IPS-20b (cell line): ENCODE results near the gene RABEP1.

Experiments
- H3K27ac ChIP-seq: one replicate; pipeline ENCODE4 v1.5.1; 2013; ENCODE audit warnings: low read length
- H3K27me3 ChIP-seq: 2 replicates; pipeline ENCODE4 v1.6.1; 2013; ENCODE audit warnings: mild to moderate bottlenecking, low read length, inconsistent platforms; ENCODE audit not compliant: insufficient read depth
- H3K36me3 ChIP-seq: 2 replicates; pipeline ENCODE4 v1.6.1; 2013; ENCODE audit warnings: low read depth, mild to moderate bottlenecking, inconsistent platforms, low read length, moderate library complexity; ENCODE audit not compliant: insufficient read depth
- H3K4me1 ChIP-seq: 2 replicates; pipeline ENCODE4 v1.6.1; 2013; ENCODE audit warnings: mild to moderate bottlenecking, control low read depth, inconsistent platforms, low read length, moderate library complexity; ENCODE audit not compliant: insufficient read depth
- H3K4me3 ChIP-seq: 2 replicates; pipeline ENCODE4 v1.5.1; 2013; ENCODE audit warnings: mild to moderate bottlenecking, low read length, inconsistent platforms
- H3K9ac ChIP-seq: 2 replicates; pipeline ENCODE4 v1.6.1; 2013; ENCODE audit warnings: low read depth, mild to moderate bottlenecking, inconsistent platforms, low read length, moderate library complexity
- H3K9me3 ChIP-seq: 2 replicates; pipeline ENCODE4 v1.6.1; 2013; ENCODE audit warnings: mild to moderate bottlenecking, low read depth, low read length, inconsistent platforms; ENCODE audit not compliant: insufficient read depth

The RABEP1 gene

DNA sequence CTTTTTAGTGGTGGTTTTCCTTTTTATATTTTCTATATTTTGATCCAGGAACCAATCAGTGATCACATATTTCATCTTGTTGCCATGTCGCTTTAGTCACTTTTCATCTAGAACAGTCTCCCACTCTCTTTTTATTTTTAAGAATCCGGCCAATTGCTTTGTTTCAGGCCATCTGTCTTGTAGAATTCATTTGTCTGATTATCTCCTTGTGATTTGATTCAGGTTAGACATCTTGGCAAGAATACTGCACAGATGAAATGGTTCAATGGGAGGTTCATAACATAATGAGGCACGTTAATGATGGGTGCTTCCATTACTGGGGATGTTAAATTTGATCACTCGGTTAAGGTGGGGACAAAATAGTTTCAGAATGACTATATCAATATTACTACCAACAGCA lies 88.3 kb downstream of the RABEP1 start:
- Histone ChIP-seq H3K9me3 (no peaks in the 10 kb centered on the region), H3K9ac (no peak overlapping the region), H3K4me3 (no peak overlapping the region), H3K36me3 (peaks cover 67% of the 10 kb centered on the region), H3K4me1 (no peaks in the 10 kb centered on the region), H3K27me3 (no peaks in the 10 kb centered on the region), H3K27ac (no peak overlapping the region)

DNA sequence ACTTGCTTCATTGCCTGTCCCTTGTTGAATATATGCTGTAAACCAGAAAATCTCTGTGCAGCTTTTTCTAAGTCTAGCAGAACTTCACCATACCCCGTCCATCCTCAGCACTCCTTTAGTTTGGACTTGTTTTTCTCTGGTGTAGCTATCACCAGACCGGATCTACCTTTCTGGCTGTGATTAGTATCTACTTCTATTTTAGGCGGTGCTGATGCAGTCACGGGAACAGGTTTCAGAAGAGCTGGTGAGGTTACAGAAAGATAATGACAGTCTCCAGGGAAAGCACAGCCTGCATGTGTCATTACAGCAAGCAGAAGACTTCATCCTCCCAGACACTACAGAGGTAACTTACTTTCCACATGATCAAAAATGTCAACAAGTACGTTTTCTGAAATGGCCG lies 91.0 kb downstream of the RABEP1 start:
- Histone ChIP-seq H3K27me3 (no peaks in the 10 kb centered on the region), H3K27ac (no peak overlapping the region), H3K9me3 (no peaks in the 10 kb centered on the region), H3K9ac (no peak overlapping the region), H3K36me3 (peaks cover 76% of the 10 kb centered on the region), H3K4me1 (no peaks in the 10 kb centered on the region), H3K4me3 (no peak overlapping the region)

DNA sequence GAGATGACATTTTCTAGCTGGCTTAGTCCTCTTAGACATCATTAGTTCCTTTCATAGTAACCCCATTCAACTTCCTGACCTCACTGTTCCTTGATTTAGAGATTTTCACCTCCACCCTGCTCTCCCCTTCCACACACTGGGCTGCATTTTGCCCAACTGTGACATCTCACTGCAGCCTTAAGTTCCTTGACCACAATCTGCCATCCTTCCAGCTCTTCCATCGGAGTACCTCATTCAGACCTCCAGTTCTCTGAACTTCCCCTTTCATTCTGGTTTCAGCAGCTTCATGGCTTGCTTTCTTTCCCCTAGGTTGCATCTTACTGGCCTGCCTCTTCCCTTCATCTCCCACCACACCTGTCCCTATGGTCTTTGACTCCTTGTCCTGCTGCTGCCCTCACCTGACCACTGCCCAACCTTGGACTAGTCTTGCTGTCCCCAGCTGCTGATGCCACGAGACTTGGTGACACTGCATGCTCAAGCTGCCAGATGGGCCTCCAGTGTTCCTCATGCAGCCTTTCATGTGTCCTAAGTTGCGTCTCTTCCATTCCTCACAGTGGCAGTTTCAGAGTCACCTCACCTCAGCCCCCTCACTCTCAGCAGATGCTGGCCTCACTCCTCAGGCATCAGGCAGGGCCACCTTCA lies 96.6 kb downstream of the RABEP1 start:
- no peaks in the 10 kb centered on the region for H3K9me3 ChIP-seq
- no peak overlapping the region for H3K9ac ChIP-seq
- H3K4me1 ChIP-seq = no peaks in the 10 kb centered on the region
- H3K27ac ChIP-seq = no peak overlapping the region
- no peaks in the 10 kb centered on the region for H3K27me3 ChIP-seq
- H3K4me3 ChIP-seq = no peak overlapping the region
- peaks cover 91% of the 10 kb centered on the region for H3K36me3 ChIP-seq

DNA sequence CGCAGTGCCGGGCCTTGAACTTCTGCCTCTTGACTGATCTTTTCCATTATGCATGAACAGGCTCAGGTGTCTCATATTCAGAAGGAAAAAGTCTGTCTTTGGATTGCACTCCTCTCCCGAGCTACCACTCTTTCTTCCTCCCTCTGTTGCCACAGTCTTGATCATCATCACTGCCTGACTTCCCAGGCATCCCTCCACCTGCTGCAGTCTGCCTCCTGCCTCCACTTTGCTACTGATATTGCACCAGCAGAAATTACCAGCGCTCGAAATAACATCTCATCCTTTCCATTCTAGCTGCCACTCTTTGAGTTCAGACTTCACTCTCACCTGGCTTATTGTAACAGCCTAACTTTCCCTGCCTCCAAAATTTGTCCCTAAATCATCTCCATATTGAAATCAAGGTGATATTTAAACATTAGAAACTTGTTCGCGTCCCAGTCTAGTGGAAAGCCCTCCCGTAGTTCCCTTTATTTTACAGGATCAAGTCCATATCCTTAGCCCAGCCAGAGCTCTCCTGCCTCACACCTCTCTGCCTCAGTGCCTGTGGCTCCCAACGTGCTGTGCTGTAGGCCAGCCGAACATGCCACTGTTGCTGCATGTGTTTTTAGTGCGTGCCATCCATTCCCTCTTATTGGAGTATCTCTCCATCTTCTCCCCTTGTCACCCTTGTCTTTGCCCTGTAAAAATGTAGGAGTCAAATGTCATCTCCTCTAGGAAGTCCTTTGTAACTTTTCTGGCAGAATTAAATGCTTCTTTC lies 97.4 kb downstream of the RABEP1 start:
- no peak overlapping the region for H3K27ac ChIP-seq

DNA sequence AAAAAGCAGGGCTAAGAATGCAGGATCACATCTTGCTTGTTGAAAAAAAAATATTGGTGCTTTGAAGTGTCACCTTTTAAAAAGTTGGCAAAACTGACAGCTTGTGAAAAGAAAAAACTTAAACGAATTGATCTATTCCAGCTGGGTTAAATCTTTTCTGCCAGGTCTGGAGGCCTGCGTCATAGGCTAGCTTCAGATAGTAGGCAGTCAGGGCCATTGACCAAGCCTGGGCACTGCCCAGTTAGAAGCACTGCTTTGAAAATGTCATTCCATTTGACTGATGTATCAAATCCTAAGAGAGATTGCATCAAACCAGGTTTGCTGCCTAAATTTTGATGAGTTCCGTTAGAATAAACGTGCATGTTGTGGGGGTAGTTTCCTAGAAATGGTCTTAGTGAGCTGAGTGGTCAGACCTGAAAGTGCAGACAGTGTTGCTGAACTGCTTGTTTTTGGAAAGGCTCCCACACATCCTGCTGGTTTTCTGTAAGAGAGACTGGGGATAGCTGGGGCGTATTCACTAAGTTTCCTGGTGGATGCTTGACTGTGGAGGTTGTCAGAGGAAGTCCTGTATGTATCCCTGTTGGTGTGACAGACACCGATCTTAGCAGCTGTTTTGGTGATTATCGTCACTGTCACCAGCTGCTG lies 98.5 kb downstream of the RABEP1 start:
- Histone ChIP-seq H3K9me3 (no peaks in the 10 kb centered on the region), H3K36me3 (peaks cover 96% of the 10 kb centered on the region), H3K27ac (no peak overlapping the region), H3K4me3 (no peak overlapping the region), H3K27me3 (no peaks in the 10 kb centered on the region), H3K9ac (no peak overlapping the region), H3K4me1 (no peaks in the 10 kb centered on the region)

More for the DNA sequence above, 97.4 kb downstream of the RABEP1 start:
- Histone ChIP-seq H3K9me3 (no peaks in the 10 kb centered on the region), H3K4me1 (no peaks in the 10 kb centered on the region), H3K36me3 (peaks cover 93% of the 10 kb centered on the region), H3K9ac (no peak overlapping the region), H3K4me3 (no peak overlapping the region), H3K27me3 (no peaks in the 10 kb centered on the region)

DNA sequence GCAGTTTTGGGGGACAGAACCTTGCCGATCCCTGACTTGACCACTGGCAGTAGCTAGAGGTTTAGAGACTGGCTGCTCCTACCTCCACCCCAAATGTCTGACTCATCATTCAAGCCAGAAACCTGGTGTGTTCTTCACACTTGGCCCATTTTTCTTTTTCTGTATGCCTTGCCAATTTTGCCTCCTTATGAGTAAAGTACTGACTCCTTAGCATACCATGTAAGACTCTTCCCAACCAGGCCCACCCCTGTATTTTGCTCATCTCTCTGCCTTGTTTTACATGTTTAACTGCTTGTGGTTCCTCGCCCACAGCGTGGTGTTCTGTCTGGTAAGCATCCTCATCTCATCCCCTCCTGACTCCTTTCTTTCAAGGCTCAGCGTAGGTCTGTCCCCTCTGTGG lies 99.5 kb downstream of the RABEP1 start:
- H3K9ac ChIP-seq = no peak overlapping the region
- peaks cover 98% of the 10 kb centered on the region for H3K36me3 ChIP-seq
- H3K4me1 ChIP-seq = no peaks in the 10 kb centered on the region
- H3K9me3 ChIP-seq = no peaks in the 10 kb centered on the region
- H3K27ac ChIP-seq = no peak overlapping the region
- no peak overlapping the region for H3K4me3 ChIP-seq
- H3K27me3 ChIP-seq = no peaks in the 10 kb centered on the region

DNA sequence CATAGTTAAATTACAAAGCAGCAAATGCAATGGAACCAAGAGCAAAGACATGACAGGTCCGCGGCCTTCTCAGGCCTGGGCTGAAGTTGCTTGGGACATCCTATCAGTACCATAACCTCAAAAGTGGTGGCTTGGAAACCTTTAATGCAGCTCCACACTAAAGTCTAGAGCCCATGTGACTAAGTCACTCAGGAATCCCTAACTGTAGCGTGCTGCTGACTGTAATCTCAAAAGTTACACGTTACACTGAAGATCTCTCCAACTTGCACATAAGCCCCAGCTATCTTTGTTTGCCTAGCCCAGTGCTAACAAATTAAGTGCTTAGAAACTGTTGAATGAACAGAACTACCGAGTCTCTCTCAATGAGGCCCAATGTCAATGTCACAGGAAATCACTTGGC lies 109.6 kb downstream of the RABEP1 start:
- Histone ChIP-seq H3K27ac (no peak overlapping the region), H3K9ac (no peak overlapping the region), H3K4me1 (no peaks in the 10 kb centered on the region), H3K9me3 (no peaks in the 10 kb centered on the region), H3K27me3 (no peaks in the 10 kb centered on the region), H3K4me3 (no peak overlapping the region), H3K36me3 (peaks cover 88% of the 10 kb centered on the region)

DNA sequence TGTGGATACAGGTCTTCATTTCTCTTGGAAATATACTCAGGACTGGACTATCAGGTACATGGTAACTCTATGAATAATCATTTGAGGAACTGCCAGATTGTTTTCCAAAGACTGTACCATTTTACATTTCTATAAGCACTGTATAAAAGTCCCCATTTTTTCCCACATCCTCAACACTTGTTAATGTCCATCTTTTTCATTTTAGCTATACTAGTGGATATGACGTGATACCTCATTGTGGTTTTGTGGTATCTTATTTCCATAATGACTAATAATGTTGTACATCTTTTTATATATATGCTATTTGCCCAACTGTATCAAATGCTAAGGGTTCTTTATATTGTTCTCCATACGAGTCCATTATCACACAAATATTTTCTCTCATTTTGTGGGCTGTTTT lies 114.5 kb downstream of the RABEP1 start:
- no peaks in the 10 kb centered on the region for H3K27me3 ChIP-seq
- H3K36me3 ChIP-seq = peaks cover 93% of the 10 kb centered on the region
- H3K4me1 ChIP-seq = no peaks in the 10 kb centered on the region
- no peak overlapping the region for H3K4me3 ChIP-seq
- H3K27ac ChIP-seq = no peak overlapping the region
- no peaks in the 10 kb centered on the region for H3K9me3 ChIP-seq
- H3K9ac ChIP-seq = no peak overlapping the region

DNA sequence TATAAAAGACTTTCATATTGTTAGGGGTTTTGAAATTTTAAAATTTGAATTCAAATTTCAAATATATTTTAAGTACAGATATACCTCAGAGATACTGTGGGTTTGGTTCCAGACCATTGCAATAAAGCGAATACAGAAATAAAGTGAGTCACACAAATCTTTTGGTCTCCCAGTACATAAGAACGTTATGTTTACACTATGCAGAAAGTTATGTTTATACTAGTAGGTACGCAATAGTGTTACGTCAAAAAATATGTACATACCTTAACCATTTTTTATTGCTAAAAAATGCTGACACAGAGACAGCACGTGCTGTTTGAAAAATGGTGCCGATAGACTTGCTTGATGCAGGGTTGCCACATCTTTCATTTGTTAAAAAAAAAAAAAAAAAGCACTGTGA lies 117.7 kb downstream of the RABEP1 start:
- Histone ChIP-seq H3K4me3 (no peak overlapping the region), H3K27ac (no peak overlapping the region), H3K36me3 (peaks cover 93% of the 10 kb centered on the region), H3K4me1 (no peaks in the 10 kb centered on the region), H3K9me3 (no peaks in the 10 kb centered on the region), H3K27me3 (no peaks in the 10 kb centered on the region), H3K9ac (no peak overlapping the region)

DNA sequence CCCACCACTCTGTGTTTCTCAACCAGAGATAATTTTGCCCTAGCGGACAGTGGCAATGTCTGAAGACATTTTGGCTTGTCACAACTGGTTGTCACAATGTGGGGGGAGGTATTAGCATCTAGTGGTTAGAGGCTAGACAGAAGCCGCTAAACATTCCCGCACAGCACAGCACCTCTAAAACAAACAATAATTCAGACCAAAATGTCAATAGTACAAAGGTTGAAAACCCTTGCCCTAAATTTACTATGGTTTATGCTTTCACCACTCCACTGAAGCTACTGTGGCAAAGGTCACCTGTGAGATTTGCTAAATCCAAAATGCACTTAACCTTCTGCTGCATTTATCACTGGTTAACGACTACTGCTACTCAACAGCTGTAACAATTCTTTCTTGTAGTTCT lies 123.3 kb downstream of the RABEP1 start:
- Histone ChIP-seq H3K27me3 (no peaks in the 10 kb centered on the region), H3K36me3 (peaks cover 96% of the 10 kb centered on the region), H3K9me3 (no peaks in the 10 kb centered on the region), H3K4me3 (no peak overlapping the region), H3K4me1 (no peaks in the 10 kb centered on the region), H3K27ac (no peak overlapping the region), H3K9ac (no peak overlapping the region)

DNA sequence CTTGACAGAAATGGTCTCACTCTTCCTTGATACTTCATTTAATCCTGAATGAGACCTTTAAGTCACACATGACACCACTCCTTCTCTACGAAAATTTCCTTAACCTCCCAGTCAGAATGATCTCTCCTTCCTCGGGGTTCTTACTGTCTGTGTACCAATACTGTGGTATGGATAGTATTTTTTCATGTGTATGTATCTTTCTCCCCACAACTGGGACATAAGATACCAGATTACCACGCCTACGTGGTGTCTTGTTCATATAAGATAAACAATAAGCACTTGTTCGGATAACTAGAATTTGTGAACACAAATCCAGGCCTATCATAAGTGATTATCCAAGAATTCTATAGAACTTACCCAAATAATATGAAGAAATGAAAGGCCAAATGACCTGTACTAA lies 126.1 kb downstream of the RABEP1 start:
- Histone ChIP-seq H3K27ac (no peak overlapping the region), H3K9me3 (no peaks in the 10 kb centered on the region), H3K36me3 (peaks cover 97% of the 10 kb centered on the region), H3K9ac (no peak overlapping the region), H3K27me3 (no peaks in the 10 kb centered on the region), H3K4me1 (no peaks in the 10 kb centered on the region), H3K4me3 (no peak overlapping the region)
